B cell (primary cell): Measurements from ENCODE around the gene CRTC1.

ENCODE experiments used
- EZH2 ChIP-seq: IDR thresholded peaks from 2 replicates; pipeline ENCODE4 v1.6.1; 2012; ENCODE audit warnings: borderline replicate concordance, low read depth, mild to moderate bottlenecking, moderate library complexity, low read length; ENCODE audit not compliant: insufficient read depth, poor library complexity, severe bottlenecking
- TF ChIP-seq, protein P1 (sequence below): fragments of 200-600 bp; IDR thresholded peaks from one replicate; pipeline ENCODE4 v1.8.0; 2022; ENCODE audit warnings: antibody characterized with exemption, mild to moderate bottlenecking

DNA sequence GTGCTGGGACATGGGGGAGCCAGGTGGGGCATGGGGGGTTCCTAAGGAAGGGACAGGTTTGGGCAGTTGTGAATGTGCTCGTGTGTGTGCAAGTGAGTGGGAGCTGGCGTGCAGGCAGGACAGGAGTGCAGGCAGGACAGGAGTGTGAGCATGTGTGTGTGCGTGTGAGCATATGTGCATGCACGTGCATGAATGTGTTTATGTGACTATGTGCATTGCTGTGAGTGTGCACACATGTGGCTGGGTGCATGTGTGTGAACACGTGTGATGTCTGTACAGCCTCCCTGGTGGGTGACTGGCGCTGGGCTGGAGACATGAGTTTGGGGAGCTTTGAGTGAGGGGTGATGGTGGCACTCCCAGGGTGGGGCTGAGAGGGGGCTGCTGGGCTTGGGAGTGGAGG, 33.4 kb downstream of the CRTC1 start:
- TF ChIP-seq, protein P1, sequence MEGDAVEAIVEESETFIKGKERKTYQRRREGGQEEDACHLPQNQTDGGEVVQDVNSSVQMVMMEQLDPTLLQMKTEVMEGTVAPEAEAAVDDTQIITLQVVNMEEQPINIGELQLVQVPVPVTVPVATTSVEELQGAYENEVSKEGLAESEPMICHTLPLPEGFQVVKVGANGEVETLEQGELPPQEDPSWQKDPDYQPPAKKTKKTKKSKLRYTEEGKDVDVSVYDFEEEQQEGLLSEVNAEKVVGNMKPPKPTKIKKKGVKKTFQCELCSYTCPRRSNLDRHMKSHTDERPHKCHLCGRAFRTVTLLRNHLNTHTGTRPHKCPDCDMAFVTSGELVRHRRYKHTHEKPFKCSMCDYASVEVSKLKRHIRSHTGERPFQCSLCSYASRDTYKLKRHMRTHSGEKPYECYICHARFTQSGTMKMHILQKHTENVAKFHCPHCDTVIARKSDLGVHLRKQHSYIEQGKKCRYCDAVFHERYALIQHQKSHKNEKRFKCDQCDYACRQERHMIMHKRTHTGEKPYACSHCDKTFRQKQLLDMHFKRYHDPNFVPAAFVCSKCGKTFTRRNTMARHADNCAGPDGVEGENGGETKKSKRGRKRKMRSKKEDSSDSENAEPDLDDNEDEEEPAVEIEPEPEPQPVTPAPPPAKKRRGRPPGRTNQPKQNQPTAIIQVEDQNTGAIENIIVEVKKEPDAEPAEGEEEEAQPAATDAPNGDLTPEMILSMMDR = no peak
- TF ChIP-seq EZH2 = no peak
